GM18858 (cell line): Measurements from ENCODE around the gene LBH.

Experiments used
- ATAC-seq: cut with Tn5 transposase; IDR thresholded peaks from one replicate; pipeline ENCODE4 v1.9.1; 2021; ENCODE audit not compliant: unreplicated experiment

The LBH gene

DNA sequence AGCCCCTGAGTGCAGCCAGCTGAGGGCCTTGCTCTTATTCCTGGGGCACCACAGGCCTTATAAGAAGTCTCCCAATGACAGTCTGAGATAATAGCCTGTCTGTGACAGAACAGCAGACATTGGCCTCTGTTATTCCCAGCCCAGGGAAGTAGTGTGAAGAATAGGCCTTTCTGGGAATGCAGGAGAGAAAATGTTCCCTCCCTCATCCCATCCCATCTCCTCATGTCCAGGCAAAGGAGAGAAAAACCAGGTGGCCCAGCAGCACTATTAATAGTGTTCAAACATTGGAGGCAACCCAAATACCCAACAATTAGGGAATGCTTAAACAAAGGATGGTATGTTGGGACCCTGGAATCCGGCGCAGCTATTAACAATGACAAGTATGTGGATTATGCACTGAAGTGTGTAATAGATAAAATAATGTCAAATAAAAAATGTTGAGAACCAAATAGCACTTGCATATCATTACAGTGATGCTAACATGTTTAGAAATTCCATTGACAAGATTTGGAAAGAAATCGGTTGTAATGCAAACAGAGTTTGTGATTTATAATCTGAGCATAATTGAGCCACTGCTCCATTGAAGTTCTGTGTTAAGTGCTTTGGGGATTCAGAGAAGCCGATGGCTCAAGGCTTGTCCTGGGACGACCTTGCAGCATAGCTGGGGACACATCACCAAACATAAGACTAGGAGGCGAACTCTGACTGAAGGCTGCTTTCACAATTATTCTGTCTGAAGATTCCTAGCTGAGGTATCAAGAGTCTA lies 69.3 kb downstream of the LBH start:
- no peak for ATAC-seq

DNA sequence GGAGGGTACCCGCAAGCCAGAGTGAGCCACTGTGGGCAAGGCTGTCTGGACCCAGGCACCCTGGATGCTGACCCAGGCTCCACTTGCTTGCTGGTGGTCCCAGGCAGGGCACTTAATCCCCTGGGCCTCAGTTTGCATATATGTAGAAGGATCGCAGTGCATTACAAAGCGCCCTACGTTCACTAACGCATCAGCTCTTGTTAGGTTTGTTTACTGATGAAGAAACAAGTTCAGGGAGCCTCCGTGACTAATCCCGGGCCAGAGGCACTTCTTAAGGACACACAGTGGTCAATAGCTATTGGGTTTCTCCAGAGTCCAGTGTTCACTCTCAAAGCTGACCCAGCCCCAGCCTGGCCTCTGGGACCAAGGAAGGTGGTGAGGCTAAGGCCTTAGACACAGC lies 70.2 kb downstream of the LBH start:
- no peak for ATAC-seq

GRCh38 chr2:30302566-30302965 lies 71.2 kb downstream of the LBH start:
- ATAC-seq, result no peak

DNA sequence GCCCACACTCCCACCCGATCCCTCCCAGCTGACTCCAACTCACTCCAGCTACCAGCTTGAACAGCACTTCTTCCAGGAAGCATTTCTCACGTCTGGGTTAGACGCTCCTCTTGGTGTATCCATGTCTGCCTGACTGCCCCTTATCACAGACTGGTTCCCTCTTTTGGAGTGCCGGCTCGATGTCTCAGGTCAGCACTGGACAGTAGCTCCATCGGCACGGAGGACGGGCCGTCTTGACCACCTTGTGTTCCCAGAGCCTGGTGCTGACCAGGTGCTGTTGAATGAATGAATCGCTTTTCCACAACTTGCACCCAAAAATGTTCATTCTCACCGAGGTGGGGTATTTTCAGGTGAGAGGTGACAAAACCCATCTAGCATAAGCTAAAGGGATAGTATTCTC lies 71.8 kb downstream of the LBH start:
- ATAC-seq, result no peak

- no peak for ATAC-seq
Measured at GRCh38 chr2:30305235-30305634, 73.9 kb downstream of the LBH start.

DNA sequence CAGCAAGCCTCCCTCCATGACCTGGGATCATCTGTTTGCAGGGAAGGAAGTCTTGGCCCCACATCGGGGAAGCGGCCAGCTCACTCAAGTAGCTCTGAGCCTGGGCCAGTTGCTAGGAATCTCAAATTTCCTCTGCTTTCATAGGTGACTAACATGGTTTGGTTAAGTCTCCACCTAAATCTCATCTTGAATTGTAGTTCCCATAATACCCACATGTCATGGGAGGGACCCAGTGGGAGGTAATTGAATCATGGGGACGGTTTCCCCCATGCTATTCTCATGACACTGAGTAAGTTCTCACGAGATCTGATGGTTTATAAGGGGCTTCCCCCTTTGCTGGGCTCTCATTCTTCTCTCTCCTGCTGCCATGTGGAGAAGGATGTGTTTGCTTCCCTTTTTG lies 75.2 kb downstream of the LBH start:
- no peak for ATAC-seq

DNA sequence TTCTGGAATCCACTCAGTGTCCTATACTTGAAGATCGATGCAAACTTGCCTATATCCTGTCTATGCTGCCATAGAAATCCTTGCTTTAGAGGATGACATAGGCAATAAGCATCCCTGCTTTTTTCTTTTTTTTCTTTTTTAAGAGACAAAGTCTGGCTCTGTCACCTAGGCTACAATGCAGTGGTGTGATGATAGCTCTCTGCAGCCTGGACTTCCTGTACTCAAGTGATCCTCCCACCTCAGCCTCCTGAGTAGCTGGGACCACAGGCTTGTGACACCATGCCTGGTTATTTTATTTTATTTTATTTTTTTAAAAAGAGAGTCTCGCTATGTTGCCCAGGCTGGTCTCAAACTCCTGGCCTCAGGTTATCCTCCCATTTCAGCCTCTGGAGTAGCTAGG lies 76.9 kb downstream of the LBH start:
- ATAC-seq, result no peak
